Transverse colon (tissue), 4 donors: ENCODE data around the gene IRS2.

Experiments used
- EP300 ChIP-seq: sonication (generic); formaldehyde crosslinking; IDR thresholded peaks from one replicate; pipeline ENCODE4 v1.6.1; 2017; ENCODE audit warnings: antibody characterized with exemption, low read depth
- POLR2A ChIP-seq: fragments of 450-650 bp; IDR thresholded peaks from one replicate; pipeline ENCODE4 v1.6.1; 2016; ENCODE audit warnings: antibody characterized with exemption, mild to moderate bottlenecking, moderate library complexity
- POLR2AphosphoS5 ChIP-seq, 3 donors: sonication (generic); formaldehyde crosslinking; IDR thresholded peaks; one replicate each; pipeline ENCODE4 v1.6.1; 2016; ENCODE audit warnings: antibody characterized with exemption in 3 of 3
- TF ChIP-seq, protein P1 (sequence below), 5 experiments: fragments of 200-600 bp in 3 of 5; fragments of 450-650 bp in 2 of 5; sonication (generic) in 3 of 5; IDR thresholded peaks; 1 replicate in 2 of 5; 2 replicates in 3 of 5; pipeline ENCODE4 v1.5.1; 2016 to 2017; ENCODE audit warnings: antibody characterized with exemption in 5 of 5, inconsistent platforms in 3 of 5, mild to moderate bottlenecking in 2 of 5, moderate library complexity in 1 of 5

DNA sequence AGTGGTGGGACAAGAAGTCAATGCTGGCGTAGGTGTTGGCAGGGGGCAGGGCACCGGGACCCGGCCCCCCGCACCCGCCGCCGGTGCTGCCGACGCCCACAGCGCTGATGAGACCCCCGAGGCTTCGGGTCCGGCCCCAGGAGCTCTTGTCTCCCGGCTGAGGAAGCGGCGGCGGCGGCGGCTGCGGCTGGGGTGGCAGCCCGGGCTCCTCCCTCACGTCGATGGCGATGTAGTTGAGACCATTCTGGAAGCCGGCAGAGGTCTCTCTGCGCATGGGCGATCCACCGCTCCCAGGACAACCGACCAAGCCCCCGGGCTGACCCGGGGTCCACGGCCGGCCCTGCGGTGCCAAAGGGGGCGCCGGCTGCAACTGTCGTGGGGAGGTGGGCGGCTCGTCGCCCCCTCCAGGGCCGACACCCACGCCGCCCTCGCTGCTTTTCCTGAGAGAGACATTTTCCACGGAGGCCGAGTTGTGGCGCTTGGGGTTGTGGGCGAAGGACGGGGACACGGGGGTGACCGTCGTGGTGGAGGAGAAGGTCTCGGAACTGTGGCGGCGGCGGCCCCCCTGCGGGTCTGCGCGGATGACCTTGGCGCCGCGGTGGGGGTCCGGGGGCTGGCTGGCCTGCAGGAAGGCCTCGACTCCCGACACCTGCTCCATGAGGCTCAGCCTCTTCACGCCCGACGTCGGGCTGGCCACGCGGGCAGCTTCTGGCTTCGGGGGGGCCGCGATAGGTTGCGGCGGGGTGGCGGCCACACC, 4.1 kb downstream of the IRS2 start:
- TF ChIP-seq, protein P1, sequence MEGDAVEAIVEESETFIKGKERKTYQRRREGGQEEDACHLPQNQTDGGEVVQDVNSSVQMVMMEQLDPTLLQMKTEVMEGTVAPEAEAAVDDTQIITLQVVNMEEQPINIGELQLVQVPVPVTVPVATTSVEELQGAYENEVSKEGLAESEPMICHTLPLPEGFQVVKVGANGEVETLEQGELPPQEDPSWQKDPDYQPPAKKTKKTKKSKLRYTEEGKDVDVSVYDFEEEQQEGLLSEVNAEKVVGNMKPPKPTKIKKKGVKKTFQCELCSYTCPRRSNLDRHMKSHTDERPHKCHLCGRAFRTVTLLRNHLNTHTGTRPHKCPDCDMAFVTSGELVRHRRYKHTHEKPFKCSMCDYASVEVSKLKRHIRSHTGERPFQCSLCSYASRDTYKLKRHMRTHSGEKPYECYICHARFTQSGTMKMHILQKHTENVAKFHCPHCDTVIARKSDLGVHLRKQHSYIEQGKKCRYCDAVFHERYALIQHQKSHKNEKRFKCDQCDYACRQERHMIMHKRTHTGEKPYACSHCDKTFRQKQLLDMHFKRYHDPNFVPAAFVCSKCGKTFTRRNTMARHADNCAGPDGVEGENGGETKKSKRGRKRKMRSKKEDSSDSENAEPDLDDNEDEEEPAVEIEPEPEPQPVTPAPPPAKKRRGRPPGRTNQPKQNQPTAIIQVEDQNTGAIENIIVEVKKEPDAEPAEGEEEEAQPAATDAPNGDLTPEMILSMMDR (IDR thresholded peaks at IDR 0.05) = no peak
- no peak for TF ChIP-seq POLR2AphosphoS5 (IDR thresholded peaks at IDR 0.05)
- no peak for TF ChIP-seq EP300
- peak; percentile 11 for TF ChIP-seq POLR2A
